AG04449 (cell line): Measurements from ENCODE around the gene MGAT4C.

Experiments used
- CTCF ChIA-PET: fragments of 350-600 bp; formaldehyde crosslinking; extraction: SDS; loops from one replicate; lab custom pipeline; 2021; ENCODE audit warnings: antibody characterized with exemption; lab: Yijun Ruan, JAX
- POLR2A ChIA-PET: fragments of 400-600, 350-600 bp; formaldehyde crosslinking; extraction: SDS; loops from one replicate; lab custom pipeline; 2020; ENCODE audit warnings: antibody characterized with exemption, inconsistent platforms; lab: Yijun Ruan, JAX
- DNase-seq: peaks from one replicate; pipeline ENCODE4 v3.0.0-alpha.2; 2010; ENCODE audit warnings: low read depth, low spot score
- H3K4me3 ChIP-seq: 2 replicates; pipeline ENCODE4 v1.5.1; 2011; ENCODE audit warnings: low read depth, mild to moderate bottlenecking, control low read depth, low read length
- TF ChIP-seq, protein P1 (sequence below): IDR thresholded peaks from one replicate; pipeline ENCODE4 v1.5.1; 2011; ENCODE audit warnings: mild to moderate bottlenecking, moderate library complexity, low read length, control low read depth, inconsistent platforms; ENCODE audit not compliant: insufficient read depth; ENCODE audit errors: missing control alignments

MGAT4C gene

DNA sequence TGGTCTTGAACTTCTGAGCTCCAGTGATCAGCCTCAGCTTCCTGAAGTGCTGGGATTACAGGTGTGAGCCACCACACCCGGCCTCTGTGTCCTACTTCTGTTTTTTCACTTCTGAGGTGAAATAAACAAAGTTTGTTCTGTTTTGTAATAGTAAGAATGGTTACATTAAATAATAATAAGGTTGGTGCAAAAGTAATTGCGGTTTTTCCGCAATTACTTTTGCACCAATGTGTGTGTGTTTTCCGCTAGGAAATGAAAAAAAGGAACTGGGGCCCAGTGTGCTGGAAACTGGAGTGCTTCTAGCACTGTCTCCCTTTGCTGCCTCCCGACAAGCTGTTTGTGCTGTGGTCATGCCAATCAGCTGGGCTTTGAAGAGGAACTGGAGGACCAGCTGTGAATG is 241.2 kb downstream of the MGAT4C start:
- ChIA-PET CTCF (no interaction called here), POLR2A (no interaction called here)
- no peak overlapping the region for H3K4me3 ChIP-seq
- TF ChIP-seq, protein P1, sequence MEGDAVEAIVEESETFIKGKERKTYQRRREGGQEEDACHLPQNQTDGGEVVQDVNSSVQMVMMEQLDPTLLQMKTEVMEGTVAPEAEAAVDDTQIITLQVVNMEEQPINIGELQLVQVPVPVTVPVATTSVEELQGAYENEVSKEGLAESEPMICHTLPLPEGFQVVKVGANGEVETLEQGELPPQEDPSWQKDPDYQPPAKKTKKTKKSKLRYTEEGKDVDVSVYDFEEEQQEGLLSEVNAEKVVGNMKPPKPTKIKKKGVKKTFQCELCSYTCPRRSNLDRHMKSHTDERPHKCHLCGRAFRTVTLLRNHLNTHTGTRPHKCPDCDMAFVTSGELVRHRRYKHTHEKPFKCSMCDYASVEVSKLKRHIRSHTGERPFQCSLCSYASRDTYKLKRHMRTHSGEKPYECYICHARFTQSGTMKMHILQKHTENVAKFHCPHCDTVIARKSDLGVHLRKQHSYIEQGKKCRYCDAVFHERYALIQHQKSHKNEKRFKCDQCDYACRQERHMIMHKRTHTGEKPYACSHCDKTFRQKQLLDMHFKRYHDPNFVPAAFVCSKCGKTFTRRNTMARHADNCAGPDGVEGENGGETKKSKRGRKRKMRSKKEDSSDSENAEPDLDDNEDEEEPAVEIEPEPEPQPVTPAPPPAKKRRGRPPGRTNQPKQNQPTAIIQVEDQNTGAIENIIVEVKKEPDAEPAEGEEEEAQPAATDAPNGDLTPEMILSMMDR, result no peak
- DNase-seq, result no peak

DNA sequence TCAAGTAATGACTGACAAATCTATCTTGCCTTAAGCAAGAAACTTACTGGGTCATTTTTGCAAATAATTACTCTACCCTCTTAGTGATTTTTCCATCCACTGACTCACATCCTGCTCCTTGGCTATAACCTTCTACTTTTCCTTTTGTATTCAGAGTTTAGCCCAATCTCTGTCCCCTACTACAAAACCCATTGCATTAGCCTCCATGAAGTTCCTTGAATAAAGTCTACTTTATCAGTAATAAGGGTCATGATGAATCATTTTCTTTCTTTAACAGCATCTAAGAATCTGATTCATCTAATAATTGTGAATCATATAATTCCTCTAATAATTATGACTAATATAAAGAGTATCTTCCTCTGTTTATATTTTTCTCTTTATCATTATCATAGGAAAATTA is 249.5 kb downstream of the MGAT4C start:
- TF ChIP-seq, protein P1, result no peak
- POLR2A ChIA-PET, result no interaction called here
- no peak for DNase-seq
- H3K4me3 ChIP-seq, result no peak overlapping the region
- CTCF ChIA-PET, result no interaction called here

DNA sequence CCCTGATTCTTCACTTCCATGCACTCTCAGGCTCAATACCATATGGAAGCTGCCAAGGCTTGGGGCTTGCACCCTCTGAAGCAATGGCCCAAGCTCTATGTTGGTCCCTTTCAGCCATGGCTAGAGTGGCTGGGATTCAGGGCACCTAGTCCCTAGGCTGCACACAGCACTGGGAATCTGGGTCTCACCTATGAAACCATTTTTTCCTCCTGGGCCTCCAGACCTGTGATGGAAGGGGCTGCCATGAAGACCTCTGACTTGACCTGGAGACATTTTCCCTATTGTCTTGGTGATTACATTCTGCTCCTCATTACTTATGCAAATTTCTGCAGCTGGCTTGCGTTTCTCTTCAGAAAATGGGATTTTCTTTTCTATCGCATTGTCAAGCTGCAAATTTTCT is 258.1 kb downstream of the MGAT4C start:
- CTCF ChIA-PET, result no interaction called here
- H3K4me3 ChIP-seq, result no peak overlapping the region
- no peak for DNase-seq
- POLR2A ChIA-PET, result no interaction called here
- TF ChIP-seq, protein P1, result no peak

DNA sequence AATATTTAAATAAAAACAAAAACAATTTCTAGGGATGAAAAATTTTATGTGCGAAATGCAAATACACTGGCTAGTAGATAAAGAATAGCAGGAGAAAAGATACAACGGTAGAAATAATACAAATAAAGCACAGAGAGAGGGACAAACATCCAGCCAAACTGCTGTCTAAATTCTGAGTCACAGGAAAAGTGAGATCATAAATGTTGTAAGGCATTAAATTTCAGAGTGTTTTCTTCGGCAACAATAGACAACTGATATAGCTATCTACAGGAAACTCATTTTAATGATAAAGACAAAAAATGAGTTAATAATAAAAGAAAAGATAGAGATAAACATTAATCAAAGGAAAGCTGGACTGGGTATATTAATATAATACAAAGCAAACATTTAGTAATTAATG is 259.9 kb downstream of the MGAT4C start:
- no peak for DNase-seq
- TF ChIP-seq, protein P1, result no peak
- no peak overlapping the region for H3K4me3 ChIP-seq
- CTCF ChIA-PET, result no interaction called here
- POLR2A ChIA-PET, result no interaction called here

DNA sequence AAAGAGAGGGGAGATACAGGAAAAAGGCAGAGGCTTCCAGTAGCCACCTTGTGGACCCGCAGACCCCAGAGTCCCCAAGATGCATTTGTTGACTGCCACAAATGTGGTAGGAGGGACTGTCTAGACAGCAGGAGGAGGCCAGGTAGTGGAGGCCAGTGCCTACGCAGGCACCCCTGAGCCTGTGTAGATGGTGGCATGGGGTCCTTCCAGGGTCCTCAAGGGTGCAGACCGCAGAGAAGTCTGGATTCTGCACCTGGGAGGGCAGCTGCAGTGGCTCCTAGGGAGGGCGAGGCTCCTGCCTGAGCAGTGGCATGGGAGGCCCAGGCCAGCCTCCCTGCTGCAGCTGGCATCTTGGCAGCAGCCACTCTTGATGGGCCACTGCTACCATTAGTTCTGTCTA is 262.4 kb downstream of the MGAT4C start:
- ChIA-PET POLR2A (no interaction called here), CTCF (no interaction called here)
- TF ChIP-seq, protein P1, result no peak
- DNase-seq, result no peak
- H3K4me3 ChIP-seq, result no peak overlapping the region

DNA sequence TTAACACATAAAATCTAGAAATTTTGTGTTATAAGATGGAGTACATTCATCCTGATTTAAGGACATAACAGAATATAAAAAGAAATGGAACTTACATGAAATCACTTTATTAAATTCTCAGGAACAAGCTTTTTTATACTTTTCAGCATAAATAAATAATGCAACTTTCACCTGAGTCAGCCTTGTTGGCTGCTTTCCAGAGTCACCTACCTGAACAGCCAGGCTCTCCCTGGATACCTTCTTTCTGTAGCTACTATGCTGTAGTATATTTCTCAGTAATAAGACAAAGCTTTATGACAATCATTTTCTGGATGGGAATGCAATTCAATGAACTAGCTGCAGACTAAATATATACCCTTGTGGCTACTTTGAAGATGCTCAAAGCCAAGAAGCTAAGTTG is 270.2 kb downstream of the MGAT4C start:
- no peak for DNase-seq
- CTCF ChIA-PET, result no interaction called here
- POLR2A ChIA-PET, result no interaction called here
- TF ChIP-seq, protein P1, result no peak
- H3K4me3 ChIP-seq, result no peak overlapping the region
